ENCODE results near the gene ACBD7. TPM values are rescaled to one million over a fixed set of nuclear protein-coding genes. Genes with fewer than 3 reads are reported as not detected.

Gene ACBD7
- total RNA-seq, result 1 to 10 TPM in 1 of 4 donors, under 1 TPM in 2, not detected in 1; 0.75 to 1.8 (median 0.85) TPM

DNA sequence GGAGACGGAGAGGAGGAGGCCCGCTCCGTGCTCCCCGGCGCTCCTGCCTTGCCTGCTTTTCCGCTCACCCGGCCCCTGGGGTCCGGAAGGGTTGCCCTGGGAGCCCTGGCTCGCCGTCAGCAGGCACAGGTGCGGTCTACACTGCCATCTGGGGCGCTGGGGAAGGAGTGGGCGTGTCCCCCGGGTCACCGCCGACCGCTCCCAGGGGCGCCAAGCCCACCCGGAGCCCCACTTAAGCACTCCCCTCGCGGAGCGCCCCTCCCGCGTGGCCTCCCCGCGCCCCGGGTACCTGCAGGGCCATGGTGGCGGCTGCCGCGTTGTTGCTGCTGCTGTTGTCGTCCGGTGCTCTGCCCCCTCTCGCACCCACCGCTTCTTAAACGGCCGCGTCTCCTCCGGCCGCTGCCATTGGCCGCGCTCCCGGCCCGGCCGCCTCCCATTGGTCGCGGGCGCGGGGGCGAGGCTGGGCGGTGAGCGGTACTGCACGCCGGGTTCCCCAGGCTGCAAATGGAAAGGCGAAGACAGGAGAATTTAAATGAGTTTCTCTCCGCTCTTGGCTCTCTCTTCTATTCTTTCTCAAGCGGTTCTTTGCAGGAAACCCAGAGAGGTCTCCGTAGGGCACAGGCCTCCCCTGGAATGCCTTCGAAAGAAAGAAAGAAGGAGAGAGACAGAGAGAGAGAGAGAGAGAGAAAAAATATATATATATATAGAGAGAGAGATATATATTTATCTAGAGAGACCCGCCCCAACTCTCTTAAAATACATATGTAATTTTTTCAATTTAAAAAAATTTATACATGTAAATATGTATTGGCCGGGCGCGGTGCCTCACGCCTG lies at the start of gene ACBD7:
ACBD7 (minus strand) TSS at position 349 of the 834 bp plus-strand sequence; CDS start at position 301, 48 bp downstream.
- TF ChIP-seq, protein P1, sequence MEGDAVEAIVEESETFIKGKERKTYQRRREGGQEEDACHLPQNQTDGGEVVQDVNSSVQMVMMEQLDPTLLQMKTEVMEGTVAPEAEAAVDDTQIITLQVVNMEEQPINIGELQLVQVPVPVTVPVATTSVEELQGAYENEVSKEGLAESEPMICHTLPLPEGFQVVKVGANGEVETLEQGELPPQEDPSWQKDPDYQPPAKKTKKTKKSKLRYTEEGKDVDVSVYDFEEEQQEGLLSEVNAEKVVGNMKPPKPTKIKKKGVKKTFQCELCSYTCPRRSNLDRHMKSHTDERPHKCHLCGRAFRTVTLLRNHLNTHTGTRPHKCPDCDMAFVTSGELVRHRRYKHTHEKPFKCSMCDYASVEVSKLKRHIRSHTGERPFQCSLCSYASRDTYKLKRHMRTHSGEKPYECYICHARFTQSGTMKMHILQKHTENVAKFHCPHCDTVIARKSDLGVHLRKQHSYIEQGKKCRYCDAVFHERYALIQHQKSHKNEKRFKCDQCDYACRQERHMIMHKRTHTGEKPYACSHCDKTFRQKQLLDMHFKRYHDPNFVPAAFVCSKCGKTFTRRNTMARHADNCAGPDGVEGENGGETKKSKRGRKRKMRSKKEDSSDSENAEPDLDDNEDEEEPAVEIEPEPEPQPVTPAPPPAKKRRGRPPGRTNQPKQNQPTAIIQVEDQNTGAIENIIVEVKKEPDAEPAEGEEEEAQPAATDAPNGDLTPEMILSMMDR (IDR thresholded peaks at IDR 0.05; ENCODE audit: low read depth), result no peak

DNA sequence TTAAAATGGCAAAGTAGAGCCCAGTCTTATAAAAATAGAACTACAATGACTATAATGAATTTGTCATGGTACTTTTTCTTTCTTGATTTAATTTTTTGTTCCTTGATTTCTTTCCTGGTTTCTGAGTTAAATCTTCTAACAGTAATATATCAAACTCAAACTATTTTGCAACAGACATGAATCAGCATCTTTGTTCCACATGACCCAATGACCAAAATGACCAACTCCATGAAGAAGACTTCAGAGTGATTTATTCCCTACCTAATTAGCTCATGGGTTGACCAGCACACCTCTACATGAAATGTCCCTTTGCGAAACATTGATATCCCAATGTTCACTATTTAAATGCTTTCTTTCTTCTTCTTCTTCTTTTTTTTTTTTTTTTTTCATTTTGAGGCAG lies 49.1 kb upstream of the ACBD7 start:
- TF ChIP-seq, protein P1 (IDR thresholded peaks at IDR 0.05; ENCODE audit: low read depth), result no peak

DNA sequence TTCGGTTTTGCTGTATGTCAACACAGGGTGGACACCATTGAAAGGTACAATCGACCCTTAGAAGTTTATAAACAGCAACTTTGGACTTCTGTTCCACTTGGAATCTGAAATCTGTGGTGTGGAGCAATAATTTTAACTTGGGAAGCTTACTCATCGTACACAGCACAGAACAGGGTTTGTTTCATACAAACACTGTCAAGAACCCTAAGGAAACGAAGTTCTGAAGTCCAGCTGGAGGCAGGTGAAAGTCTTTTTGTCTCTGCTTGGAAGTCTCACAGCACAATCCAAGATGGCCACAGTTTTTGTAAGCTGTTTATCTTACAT lies 48.4 kb upstream of the ACBD7 start:
- TF ChIP-seq, protein P1 (IDR thresholded peaks at IDR 0.05; ENCODE audit: low read depth), result no peak

DNA sequence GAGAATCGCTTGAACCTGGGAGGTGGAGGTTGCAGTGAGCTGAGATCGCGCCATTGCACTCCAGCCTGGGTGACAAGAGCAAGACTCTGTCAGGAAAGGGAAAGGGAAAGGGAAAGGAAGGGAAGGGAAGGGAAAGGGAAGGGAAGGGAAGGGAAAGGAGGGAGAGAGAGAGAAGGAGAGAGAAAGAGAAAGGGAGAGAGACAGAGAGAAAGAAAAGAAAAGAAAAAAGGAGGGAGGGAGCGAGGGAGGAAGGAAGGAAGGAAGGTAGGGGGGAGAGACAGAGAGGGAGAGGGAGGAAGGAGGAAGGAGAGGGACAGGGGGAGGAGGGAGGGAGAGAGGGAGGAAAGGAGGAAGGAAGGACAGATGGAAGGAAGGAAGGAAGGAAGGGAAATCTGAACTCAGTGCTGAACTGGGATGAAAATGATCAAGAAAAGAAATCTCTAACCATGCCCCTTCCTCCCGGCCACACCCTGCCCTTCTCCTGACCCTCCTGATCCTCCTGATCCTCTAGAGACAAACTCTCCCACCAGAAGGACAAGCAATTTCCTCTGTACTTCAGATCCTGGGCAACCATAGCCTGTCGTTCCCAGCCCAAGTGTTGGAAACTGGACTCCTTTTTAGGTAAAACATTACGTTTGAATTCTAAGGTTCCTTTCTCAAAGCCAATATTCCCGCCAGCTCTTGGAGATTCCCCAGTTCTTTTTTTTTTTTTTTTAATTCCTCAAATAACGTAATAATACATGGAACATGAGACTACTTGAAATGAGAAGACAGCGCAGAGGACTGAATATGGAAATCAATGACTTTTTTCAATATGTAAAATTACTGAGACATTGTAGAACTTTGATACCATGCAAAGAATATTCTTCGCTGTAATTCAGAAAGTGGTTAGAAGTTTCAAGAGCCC lies 47.8 kb upstream of the ACBD7 start:
- TF ChIP-seq, protein P1 (IDR thresholded peaks at IDR 0.05; ENCODE audit: low read depth), result no peak

DNA sequence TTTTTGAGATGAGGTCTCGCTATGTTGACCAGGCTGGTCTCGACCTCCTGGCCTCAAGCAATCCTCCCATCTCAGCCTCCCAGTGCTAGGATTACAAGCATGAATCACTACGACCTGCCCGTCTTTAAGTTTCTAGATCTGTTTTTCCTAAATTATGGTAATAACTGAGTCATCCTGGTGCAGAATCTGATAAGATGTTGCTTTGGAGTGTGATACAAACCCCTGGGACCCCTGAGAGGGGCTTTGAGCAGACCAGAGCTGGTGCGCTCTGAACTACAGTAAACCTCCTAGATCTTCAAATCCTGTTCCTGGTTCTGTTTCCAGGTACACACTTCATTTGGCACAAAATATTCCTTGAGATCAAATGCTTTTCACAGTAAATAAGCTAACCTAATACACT lies 42.8 kb upstream of the ACBD7 start:
- TF ChIP-seq, protein P1 (IDR thresholded peaks at IDR 0.05; ENCODE audit: low read depth), result no peak

- TF ChIP-seq, protein P1 (IDR thresholded peaks at IDR 0.05; ENCODE audit: low read depth), result no peak
Observed at GRCh38 chr10:15124908-15125307, 36.3 kb upstream of the ACBD7 start.

GRCh38 chr10:15124190-15124589 lies 35.6 kb upstream of the ACBD7 start:
- TF ChIP-seq, protein P1 (IDR thresholded peaks at IDR 0.05; ENCODE audit: low read depth), result no peak
